Measurements from ENCODE around the gene ODF2L. TPM values are rescaled to one million over a fixed set of nuclear protein-coding genes. Genes with fewer than 3 reads are reported as not detected.

Gene ODF2L
- total RNA-seq, 4 donors from 2014 or later = 9.2 to 30.8 (median 21.4) TPM

DNA sequence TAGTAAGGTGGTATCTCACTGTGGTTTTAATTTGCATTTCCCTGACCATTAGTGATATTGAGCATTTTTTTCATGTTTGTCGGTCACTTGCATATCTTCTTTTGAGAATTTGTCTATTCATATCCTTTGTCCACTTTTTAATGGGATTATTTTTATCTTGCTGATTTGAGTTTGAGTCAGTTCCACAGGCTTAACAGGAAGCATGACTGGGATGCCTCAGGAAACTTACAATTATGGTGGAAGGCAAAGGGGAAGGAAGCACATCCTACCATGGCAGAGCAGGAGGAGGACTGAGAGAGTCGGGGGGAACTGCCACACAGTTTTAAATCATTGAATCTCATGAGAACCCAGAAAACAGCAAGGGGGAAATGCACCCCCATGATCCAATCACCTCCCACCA is 51.1 kb downstream of the ODF2L start:
- Histone ChIP-seq H3K4me3 (no peak overlapping the region), H3K36me3 (no peaks in the 10 kb centered on the region), H3K9me3 (no peaks in the 10 kb centered on the region), H3K27me3 (no peaks in the 10 kb centered on the region), H3K27ac (no peak overlapping the region), H3K4me1 (no peaks in the 10 kb centered on the region)
- no peak for TF ChIP-seq POLR2A (IDR thresholded peaks at IDR 0.05)
- no peak for TF ChIP-seq CTCF (IDR thresholded peaks at IDR 0.05)
- TF ChIP-seq EP300 (IDR thresholded peaks at IDR 0.05) = no peak
- no peak for TF ChIP-seq POLR2AphosphoS5 (IDR thresholded peaks at IDR 0.05)
- ATAC-seq = no peak
- 78 to 86% methylated on average over 1 to 2 of the region's 2 CpGs for WGBS, 2 donors (ENCODE audit: low coverage in 1 of 2)

GRCh38 chr1:86339906-86340305 is 56.2 kb downstream of the ODF2L start:
- Histone ChIP-seq H3K9me3 (no peaks in the 10 kb centered on the region), H3K4me1 (no peaks in the 10 kb centered on the region), H3K36me3 (no peaks in the 10 kb centered on the region), H3K4me3 (no peak overlapping the region), H3K27me3 (no peaks in the 10 kb centered on the region), H3K27ac (no peak overlapping the region)
- no peak for ATAC-seq
- WGBS, 2 donors (ENCODE audit: low coverage in 1 of 2) = 89 to 91% methylated on average over 5 to 7 of the region's 7 CpGs
- TF ChIP-seq CTCF (IDR thresholded peaks at IDR 0.05) (no peak), POLR2AphosphoS5 (IDR thresholded peaks at IDR 0.05) (no peak), EP300 (IDR thresholded peaks at IDR 0.05) (no peak), POLR2A (IDR thresholded peaks at IDR 0.05) (no peak)

- peak; percentile 31 for ATAC-seq
- Histone ChIP-seq H3K4me3 (no peak overlapping the region), H3K4me1 (no peaks in the 10 kb centered on the region), H3K27me3 (no peaks in the 10 kb centered on the region), H3K9me3 (no peaks in the 10 kb centered on the region), H3K27ac (no peak overlapping the region), H3K36me3 (no peaks in the 10 kb centered on the region)
- TF ChIP-seq POLR2AphosphoS5 (IDR thresholded peaks at IDR 0.05) (no peak), CTCF (IDR thresholded peaks at IDR 0.05) (no peak), EP300 (IDR thresholded peaks at IDR 0.05) (no peak), POLR2A (IDR thresholded peaks at IDR 0.05) (no peak)
- 48 to 59% methylated on average over 4 to 5 of the region's 7 CpGs for WGBS, 2 donors (ENCODE audit: low coverage in 1 of 2)
These were observed 56.9 kb downstream of the ODF2L start for GRCh38 chr1:86339014-86339812.

- WGBS, 2 donors (ENCODE audit: low coverage in 1 of 2) = 88 to 92% methylated on average over 1 of the region's 1 CpG
- ATAC-seq = no peak
- TF ChIP-seq EP300 (IDR thresholded peaks at IDR 0.05) (no peak), POLR2AphosphoS5 (IDR thresholded peaks at IDR 0.05) (no peak), POLR2A (IDR thresholded peaks at IDR 0.05) (no peak), CTCF (IDR thresholded peaks at IDR 0.05) (no peak)
- Histone ChIP-seq H3K4me1 (no peaks in the 10 kb centered on the region), H3K4me3 (no peak overlapping the region), H3K36me3 (no peaks in the 10 kb centered on the region), H3K27ac (no peak overlapping the region), H3K27me3 (no peaks in the 10 kb centered on the region), H3K9me3 (no peaks in the 10 kb centered on the region)
These were observed 60.2 kb downstream of the ODF2L start for GRCh38 chr1:86335916-86336315.

GRCh38 chr1:86325264-86325663 is 70.9 kb downstream of the ODF2L start:
- Histone ChIP-seq H3K27ac (no peak overlapping the region), H3K36me3 (no peaks in the 10 kb centered on the region), H3K4me1 (no peaks in the 10 kb centered on the region), H3K27me3 (no peaks in the 10 kb centered on the region), H3K9me3 (no peaks in the 10 kb centered on the region), H3K4me3 (no peak overlapping the region)
- TF ChIP-seq EP300 (IDR thresholded peaks at IDR 0.05) = no peak
- no peak for TF ChIP-seq CTCF (IDR thresholded peaks at IDR 0.05)
- no peak for TF ChIP-seq POLR2A (IDR thresholded peaks at IDR 0.05)
- no peak for TF ChIP-seq POLR2AphosphoS5 (IDR thresholded peaks at IDR 0.05)
- ATAC-seq = no peak

Measured in gastroesophageal sphincter (tissue), 4 donors.